AG09319 (cell line): ENCODE measurements around the gene STK39.

Experiments used
- DNase-seq: peaks from one replicate; pipeline ENCODE4 v3.0.0-alpha.2; 2010; ENCODE audit warnings: low read depth; ENCODE audit errors: extremely low read depth
- CTCF ChIP-seq: IDR thresholded peaks from 2 replicates; pipeline ENCODE4 v1.5.1; 2011; ENCODE audit warnings: low read depth, mild to moderate bottlenecking, inconsistent platforms, low read length, moderate library complexity

STK39 gene

GRCh38 chr2:167932123-167932693, 315.2 kb downstream of the STK39 start:
- no peak for DNase-seq
- TF ChIP-seq CTCF, result no peak

GRCh38 chr2:167929484-167929883, 317.9 kb downstream of the STK39 start:
- DNase-seq, result no peak

GRCh38 chr2:167928434-167928833, 319.0 kb downstream of the STK39 start:
- no peak for TF ChIP-seq CTCF
- DNase-seq, result no peak

More at GRCh38 chr2:167929484-167929883, 317.9 kb downstream of the STK39 start:
- no peak for TF ChIP-seq CTCF

- no peak for DNase-seq
- no peak for TF ChIP-seq CTCF
Observed at GRCh38 chr2:167925758-167926157, 321.6 kb downstream of the STK39 start.

- TF ChIP-seq CTCF, result no peak
Observed at GRCh38 chr2:167924556-167924955, 322.8 kb downstream of the STK39 start.

GRCh38 chr2:167916756-167917155, 330.6 kb downstream of the STK39 start:
- DNase-seq, result no peak
- TF ChIP-seq CTCF, result no peak

More at GRCh38 chr2:167924556-167924955, 322.8 kb downstream of the STK39 start:
- no peak for DNase-seq

- TF ChIP-seq CTCF, result no peak
- no peak for DNase-seq
Observed at GRCh38 chr2:167914969-167915368, 332.4 kb downstream of the STK39 start.
